CD1c-positive myeloid dendritic cell (primary cell): ENCODE data around the gene SNX13.

Experiments
- DNase-seq: peaks from one replicate; pipeline ENCODE4 v3.0.0-alpha.2; 2016; ENCODE audit errors: extremely low spot score

Gene SNX13

DNA sequence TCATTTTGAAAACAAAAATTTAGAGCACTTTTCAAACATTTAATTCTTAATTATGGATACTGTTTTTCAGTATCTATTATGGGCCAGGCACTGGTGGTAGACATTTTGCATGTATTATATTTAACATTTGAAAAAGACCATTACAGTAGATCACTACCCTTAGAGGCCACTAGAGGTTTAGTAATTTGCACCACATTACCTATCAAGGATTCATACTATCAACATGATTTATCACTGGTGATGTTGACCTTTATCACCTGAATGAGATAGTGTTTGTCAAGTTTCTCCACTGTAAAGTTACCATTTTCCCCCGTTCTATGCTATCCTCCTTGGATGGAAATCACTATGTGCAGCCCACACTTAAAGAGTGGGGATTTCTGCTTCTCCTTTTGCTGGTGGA is 4.4 kb upstream of the SNX13 start:
- DNase-seq: no peak

GRCh38 chr7:17943006-17943405 is 2.7 kb upstream of the SNX13 start:
- DNase-seq: no peak

GRCh38 chr7:17942231-17942630 is 1.9 kb upstream of the SNX13 start:
- no peak for DNase-seq

- DNase-seq: peak; percentile 17
These were observed 697 bp upstream of the SNX13 start for GRCh38 chr7:17940951-17941431.

GRCh38 chr7:17939606-17940301 is 540 bp downstream of the SNX13 start:
- peak; percentile 55 for DNase-seq

DNA sequence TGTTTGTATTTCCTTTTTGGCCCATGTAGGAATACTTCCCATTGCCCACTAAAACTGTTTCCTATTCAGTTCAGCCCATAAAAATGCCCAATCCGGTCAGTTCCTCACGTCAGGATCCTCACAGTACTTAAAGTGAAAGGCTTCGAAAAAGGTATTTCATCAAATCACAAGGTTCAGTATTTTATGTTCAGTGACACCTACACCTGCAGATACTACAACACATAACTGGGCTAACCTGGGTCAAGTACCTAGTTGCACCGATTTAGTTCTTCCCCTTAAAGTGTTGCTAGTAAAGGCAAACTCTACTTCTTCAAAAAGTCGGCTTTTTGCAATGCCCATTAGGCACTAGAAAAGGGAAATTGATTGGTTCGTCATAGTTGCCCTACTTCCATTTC is 1.1 kb downstream of the SNX13 start:
- peak; percentile 79 for DNase-seq

DNA sequence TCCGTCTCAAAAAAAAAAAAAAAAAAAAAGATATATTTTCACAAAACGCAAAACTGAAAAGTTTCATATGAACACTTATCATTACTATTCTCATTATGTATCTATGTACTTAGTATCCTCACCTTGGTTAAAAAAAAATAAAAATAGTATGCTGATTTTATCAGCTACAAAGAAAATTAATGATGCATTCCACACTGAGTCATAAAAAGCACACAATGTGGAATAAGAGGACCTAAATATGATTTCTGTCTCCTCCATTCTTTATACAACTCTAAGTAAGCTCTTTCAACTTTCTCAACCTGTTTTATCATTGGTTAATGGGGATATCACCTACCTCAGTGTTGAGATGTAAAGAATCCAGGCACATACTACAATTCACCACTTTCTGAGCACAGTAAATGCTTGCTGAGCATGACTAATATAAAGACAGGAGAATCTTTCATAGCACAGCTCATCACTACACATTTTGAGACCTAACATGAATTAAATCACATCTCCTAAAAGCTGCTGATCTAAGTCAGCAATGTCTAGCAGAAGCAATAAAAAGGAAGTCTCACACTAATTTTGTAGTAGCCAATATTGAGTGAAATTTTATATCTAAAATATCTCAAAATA is 2.7 kb downstream of the SNX13 start:
- DNase-seq: peak; percentile 11

GRCh38 chr7:17936321-17936720 is 4.0 kb downstream of the SNX13 start:
- no peak for DNase-seq

GRCh38 chr7:17934612-17935240 is 5.6 kb downstream of the SNX13 start:
- peak; percentile 65 for DNase-seq

GRCh38 chr7:17934094-17934493 is 6.2 kb downstream of the SNX13 start:
- no peak for DNase-seq

GRCh38 chr7:17932770-17933169 is 7.5 kb downstream of the SNX13 start:
- DNase-seq: no peak

DNA sequence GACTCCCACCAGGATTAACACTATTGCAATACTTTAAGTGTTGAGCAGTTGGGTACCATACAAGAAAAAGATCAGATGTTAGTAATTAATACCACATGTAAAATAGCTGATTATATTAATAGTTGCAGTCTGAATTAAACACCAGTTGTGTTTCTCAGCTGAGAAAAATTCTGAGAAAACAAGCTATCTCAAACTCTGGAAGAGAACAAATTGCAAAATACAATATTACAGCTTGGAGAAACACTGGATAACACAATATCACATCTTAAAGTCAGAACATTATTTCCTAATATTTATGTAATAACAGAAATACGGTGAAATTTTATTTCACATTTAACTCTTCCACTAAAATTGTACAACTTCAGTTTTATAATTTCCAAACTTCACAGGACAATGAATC is 9.2 kb downstream of the SNX13 start:
- DNase-seq: no peak

- DNase-seq: no peak
These were observed 9.7 kb downstream of the SNX13 start for GRCh38 chr7:17930546-17930945.

DNA sequence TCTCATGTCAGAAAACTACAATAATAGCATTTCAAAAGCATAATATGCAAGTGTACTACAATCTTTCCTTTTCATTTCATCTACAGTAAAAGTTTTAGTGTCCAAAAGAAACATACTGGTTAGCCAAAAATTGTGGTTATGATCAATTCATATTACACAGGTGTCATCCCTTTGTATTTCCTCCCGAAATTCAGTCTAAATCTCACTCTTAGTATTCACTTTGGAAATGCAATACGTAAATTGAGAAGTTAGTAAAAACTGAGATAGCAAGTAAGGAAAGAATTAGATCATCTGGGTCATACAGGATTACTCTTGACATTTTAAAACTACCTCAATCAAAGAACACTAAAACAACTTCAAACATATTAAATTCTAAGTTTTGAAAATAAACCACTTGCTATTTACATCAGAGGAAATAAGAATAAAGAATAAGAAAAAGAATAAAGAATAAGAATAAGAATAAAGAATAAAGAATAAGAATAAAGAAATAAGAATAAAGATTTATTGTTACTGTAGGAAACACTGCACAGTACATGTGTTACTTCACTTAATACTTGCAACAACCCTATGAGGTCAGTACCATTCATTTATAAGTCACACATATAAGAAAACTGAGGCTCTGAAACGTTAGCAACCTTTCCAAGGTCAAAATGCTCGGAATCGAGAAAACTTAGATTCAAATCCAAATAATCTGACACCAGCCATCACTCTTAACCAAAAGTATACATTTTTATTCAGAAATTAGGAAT is 10.5 kb downstream of the SNX13 start:
- DNase-seq: no peak

GRCh38 chr7:17928055-17928454 is 12.2 kb downstream of the SNX13 start:
- DNase-seq: no peak

DNA sequence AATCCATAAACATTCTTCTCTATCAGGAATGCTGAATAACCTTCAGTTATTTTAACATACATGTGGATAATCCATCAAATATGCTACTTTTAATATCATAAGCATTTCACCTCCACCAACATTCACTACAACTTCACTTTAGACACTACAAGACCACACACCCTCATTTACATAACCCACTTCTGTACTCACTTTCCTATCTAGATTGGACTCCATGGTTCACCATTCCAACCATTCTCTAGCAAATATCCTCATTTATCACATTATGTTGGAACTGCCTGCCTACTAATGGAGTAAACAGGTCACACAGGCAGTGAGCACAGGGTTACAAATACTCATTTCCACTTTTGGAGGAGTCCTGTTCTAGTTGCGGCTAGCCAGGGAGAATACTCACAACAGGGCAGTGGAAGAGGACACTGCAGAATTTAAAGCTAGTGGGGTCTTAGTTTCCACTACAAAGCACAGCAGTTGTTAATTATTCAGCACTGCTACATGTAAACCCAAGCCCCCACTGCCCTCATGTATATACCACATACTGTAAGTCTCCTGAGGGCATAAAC is 18.4 kb downstream of the SNX13 start:
- no peak for DNase-seq

DNA sequence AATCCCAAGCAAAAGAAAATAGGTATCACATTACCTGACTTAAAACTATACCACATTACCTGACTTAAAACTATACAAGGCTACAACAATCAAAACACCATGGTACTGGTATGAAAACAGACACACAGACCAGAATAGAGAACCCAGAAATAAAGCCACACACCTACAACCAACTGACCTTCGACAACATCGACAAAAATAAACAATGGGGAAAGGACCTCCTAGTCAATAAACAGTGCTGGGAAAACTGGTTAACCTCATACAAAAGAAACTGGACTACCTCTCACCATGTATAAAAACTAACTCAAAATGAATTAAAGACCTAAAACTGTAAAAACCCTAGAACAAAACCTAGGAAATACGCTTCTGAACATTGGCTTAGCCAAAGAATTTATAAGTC is 22.5 kb downstream of the SNX13 start:
- DNase-seq: no peak

- DNase-seq: no peak
These were observed 23.5 kb downstream of the SNX13 start for GRCh38 chr7:17916786-17917185.

- DNase-seq: no peak
These were observed 24.5 kb downstream of the SNX13 start for GRCh38 chr7:17915796-17916195.

- no peak for DNase-seq
These were observed 25.1 kb downstream of the SNX13 start for GRCh38 chr7:17915168-17915567.

DNA sequence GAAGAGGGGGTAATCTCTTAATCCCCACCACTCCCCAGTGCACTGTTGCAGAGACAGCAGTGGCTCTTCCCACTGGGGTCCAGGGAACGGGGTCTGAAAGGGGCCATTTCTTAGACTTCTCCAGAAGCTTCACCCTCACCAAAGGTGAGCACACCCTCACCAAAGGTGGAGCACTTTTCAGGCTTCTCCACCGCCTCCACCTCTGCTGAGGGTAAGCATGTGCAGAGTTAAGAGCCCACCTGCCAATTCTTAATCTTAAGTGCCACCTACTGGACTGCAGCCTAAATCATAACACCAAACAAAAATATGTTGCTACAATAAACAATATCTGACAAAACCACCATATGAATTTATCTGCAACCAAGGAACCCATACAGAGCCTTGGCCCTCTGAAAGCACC is 27.0 kb downstream of the SNX13 start:
- no peak for DNase-seq
